ENCODE measurements around the gene NDUFS2. TPM values are rescaled to one million over a fixed set of nuclear protein-coding genes. Genes with fewer than 3 reads are reported as not detected.

Gene NDUFS2
- total and polyA plus RNA-seq, 7 donors = 204 to 336 (median 232) TPM

DNA sequence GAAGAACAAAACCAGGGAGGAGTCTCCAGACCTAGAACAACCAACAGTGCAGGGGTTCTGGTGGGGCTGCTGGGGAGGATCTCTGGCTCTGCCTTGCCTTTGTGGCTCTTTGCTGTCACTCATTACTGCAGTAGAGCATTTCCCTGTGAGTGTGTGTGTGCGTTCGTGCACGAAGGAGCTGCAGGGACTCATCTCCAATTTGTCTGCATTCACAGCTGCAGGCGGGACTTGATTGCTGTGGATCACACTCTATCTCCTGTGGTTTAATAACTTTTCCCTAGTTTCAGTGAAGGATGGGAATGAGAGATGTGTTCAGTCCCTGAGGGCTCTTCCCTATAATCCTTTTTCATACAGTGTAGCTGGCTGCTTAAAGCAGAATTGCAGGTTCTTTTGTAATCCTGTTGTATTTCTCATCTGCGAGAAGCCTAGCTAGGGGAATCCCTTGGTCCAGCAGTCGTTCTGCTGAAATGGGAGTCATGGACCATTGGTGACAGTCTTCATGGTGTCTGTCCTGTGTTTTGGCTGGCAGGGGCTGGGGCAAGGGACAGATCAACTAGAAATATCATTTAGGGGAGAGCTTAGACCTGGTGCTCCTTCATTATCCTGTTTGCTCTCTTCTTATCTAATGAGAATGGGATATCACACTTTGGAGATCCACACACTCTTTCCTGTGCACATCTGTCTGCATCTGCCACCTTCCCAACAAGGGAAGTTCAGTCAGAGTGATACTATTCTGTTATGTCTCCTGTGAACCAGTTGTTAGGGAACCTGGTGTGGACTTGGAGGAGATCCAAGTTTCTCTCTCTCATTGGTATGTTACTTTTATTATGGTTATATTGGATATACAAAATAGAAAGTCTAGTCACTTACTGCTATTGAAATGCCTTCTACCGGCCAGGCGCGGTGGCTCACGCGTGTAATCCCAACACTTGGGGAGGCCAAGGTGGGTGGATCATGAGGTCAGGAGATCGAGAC, 59.4 kb downstream of the NDUFS2 start:
- peaks cover 9% of the 10 kb centered on the region for H3K9me3 ChIP-seq
- intact Hi-C loops (cut with DNase I) = no loop called here
- peaks cover 3 to 37% (median 17%) of the 10 kb centered on the region in 3 donors for H3K27me3 ChIP-seq (ENCODE audit: insufficient read depth in 3 of 3, low read length in 2 of 3)
- ATAC-seq = no peak
- H3K4me3 ChIP-seq = no peak overlapping the region
- H3K36me3 ChIP-seq (ENCODE audit: insufficient read depth in 1 of 2, low read depth in 1 of 2) = no peaks in the 10 kb centered on the region
- H3K27ac ChIP-seq = no peak overlapping the region
- no peak for DNase-seq
- peaks cover 7% of the 10 kb centered on the region for H3K4me1 ChIP-seq
- TF ChIP-seq, protein P1, sequence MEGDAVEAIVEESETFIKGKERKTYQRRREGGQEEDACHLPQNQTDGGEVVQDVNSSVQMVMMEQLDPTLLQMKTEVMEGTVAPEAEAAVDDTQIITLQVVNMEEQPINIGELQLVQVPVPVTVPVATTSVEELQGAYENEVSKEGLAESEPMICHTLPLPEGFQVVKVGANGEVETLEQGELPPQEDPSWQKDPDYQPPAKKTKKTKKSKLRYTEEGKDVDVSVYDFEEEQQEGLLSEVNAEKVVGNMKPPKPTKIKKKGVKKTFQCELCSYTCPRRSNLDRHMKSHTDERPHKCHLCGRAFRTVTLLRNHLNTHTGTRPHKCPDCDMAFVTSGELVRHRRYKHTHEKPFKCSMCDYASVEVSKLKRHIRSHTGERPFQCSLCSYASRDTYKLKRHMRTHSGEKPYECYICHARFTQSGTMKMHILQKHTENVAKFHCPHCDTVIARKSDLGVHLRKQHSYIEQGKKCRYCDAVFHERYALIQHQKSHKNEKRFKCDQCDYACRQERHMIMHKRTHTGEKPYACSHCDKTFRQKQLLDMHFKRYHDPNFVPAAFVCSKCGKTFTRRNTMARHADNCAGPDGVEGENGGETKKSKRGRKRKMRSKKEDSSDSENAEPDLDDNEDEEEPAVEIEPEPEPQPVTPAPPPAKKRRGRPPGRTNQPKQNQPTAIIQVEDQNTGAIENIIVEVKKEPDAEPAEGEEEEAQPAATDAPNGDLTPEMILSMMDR (IDR thresholded peaks at IDR 0.05) = no peak
- whole genome bisulfite sequencing, 3 donors = 61 to 71% (median 64%) methylated on average over 12 of the region's 12 CpGs

Other genes starting within 250 kb of the NDUFS2 start
- not detected for gene ITLN2, start 247.6 kb upstream of the NDUFS2 start, total RNA-seq
- gene ITLN2, start 247.6 kb upstream of the NDUFS2 start, polyA plus RNA-seq = not detected
- 10 to 100 TPM in 1 of 4 donors, 1 to 10 TPM in 3; 5.1 to 13.8 (median 8.6) TPM for gene F11R, start 181.2 kb upstream of the NDUFS2 start, total RNA-seq
- 1 to 10 TPM; 2.9 to 5.2 (median 3.6) TPM for gene F11R, start 181.2 kb upstream of the NDUFS2 start, polyA plus RNA-seq
- gene TSTD1, start 163.4 kb upstream of the NDUFS2 start, total RNA-seq = 10 to 100 TPM in 2 of 4 donors, 1 to 10 TPM in 2; 2.5 to 33.9 (median 8.2) TPM
- gene TSTD1, start 163.4 kb upstream of the NDUFS2 start, polyA plus RNA-seq = 10 to 100 TPM in 2 of 3 donors, 1 to 10 TPM in 1; 9.3 to 20.5 (median 10.4) TPM
- 10 to 100 TPM; 29.8 to 50.6 (median 37.3) TPM for gene USF1, start 156.4 kb upstream of the NDUFS2 start, total RNA-seq
- gene USF1, start 156.4 kb upstream of the NDUFS2 start, polyA plus RNA-seq = 10 to 100 TPM; 40.0 to 68.1 (median 58.8) TPM
- gene ARHGAP30, start 132.5 kb upstream of the NDUFS2 start, total RNA-seq = 1 to 10 TPM; 1.6 to 3.3 (median 1.8) TPM
- under 1 TPM; 0.44 to 0.73 (median 0.47) TPM for gene ARHGAP30, start 132.5 kb upstream of the NDUFS2 start, polyA plus RNA-seq
- gene NECTIN4, start 112.8 kb upstream of the NDUFS2 start, total RNA-seq = not detected
- under 1 TPM in 2 of 3 donors, not detected in 1; 0.01 to 0.03 TPM for gene NECTIN4, start 112.8 kb upstream of the NDUFS2 start, polyA plus RNA-seq
- gene KLHDC9, start 104.0 kb upstream of the NDUFS2 start, total RNA-seq = 1 to 10 TPM; 1.4 to 5.9 (median 3.5) TPM
- 1 to 10 TPM in 2 of 3 donors, under 1 TPM in 1; 0.34 to 2.7 (median 1.8) TPM for gene KLHDC9, start 104.0 kb upstream of the NDUFS2 start, polyA plus RNA-seq
- gene PFDN2, start 84.3 kb upstream of the NDUFS2 start, total RNA-seq = 100 to 1,000 TPM in 3 of 4 donors, 10 to 100 TPM in 1; 60.2 to 144 (median 124) TPM
- gene PFDN2, start 84.3 kb upstream of the NDUFS2 start, polyA plus RNA-seq = 100 to 1,000 TPM; 191 to 759 (median 235) TPM
- gene NIT1, start 84.3 kb upstream of the NDUFS2 start, total RNA-seq = 10 to 100 TPM; 20.1 to 43.8 (median 28.5) TPM
- gene NIT1, start 84.3 kb upstream of the NDUFS2 start, polyA plus RNA-seq = 10 to 100 TPM; 24.0 to 39.9 (median 30.7) TPM
- 10 to 100 TPM; 30.4 to 70.8 (median 51.5) TPM for gene DEDD, start 69.7 kb upstream of the NDUFS2 start, total RNA-seq
- 10 to 100 TPM; 45.8 to 65.4 (median 63.5) TPM for gene DEDD, start 69.7 kb upstream of the NDUFS2 start, polyA plus RNA-seq
- 10 to 100 TPM; 56.6 to 76.2 (median 63.9) TPM for gene UFC1, start 48.4 kb upstream of the NDUFS2 start, total RNA-seq
- 100 to 1,000 TPM in 1 of 3 donors, 10 to 100 TPM in 2; 98.2 to 141 (median 99.6) TPM for gene UFC1, start 48.4 kb upstream of the NDUFS2 start, polyA plus RNA-seq
- 10 to 100 TPM; 13.4 to 26.5 (median 23.2) TPM for gene USP21, start 42.9 kb upstream of the NDUFS2 start, total RNA-seq
- gene USP21, start 42.9 kb upstream of the NDUFS2 start, polyA plus RNA-seq = 10 to 100 TPM; 16.7 to 47.3 (median 22.9) TPM
- 10 to 100 TPM in 1 of 4 donors, 1 to 10 TPM in 3; 4.8 to 12.8 (median 6.9) TPM for gene PPOX, start 35.9 kb upstream of the NDUFS2 start, total RNA-seq
- 10 to 100 TPM in 1 of 3 donors, 1 to 10 TPM in 2; 6.0 to 13.1 (median 7.5) TPM for gene PPOX, start 35.9 kb upstream of the NDUFS2 start, polyA plus RNA-seq
- gene B4GALT3, start 24.9 kb upstream of the NDUFS2 start, total RNA-seq = 10 to 100 TPM; 16.3 to 32.8 (median 28.9) TPM
- 10 to 100 TPM; 29.3 to 48.1 (median 30.9) TPM for gene B4GALT3, start 24.9 kb upstream of the NDUFS2 start, polyA plus RNA-seq
- 1 to 10 TPM; 1.3 to 8.9 (median 5.2) TPM for gene ADAMTS4, start 3.3 kb upstream of the NDUFS2 start, total RNA-seq
- gene ADAMTS4, start 3.3 kb upstream of the NDUFS2 start, polyA plus RNA-seq = 1 to 10 TPM in 1 of 3 donors, under 1 TPM in 2; 0.88 to 1.3 (median 0.92) TPM
- gene FCER1G, start 12.9 kb downstream of the NDUFS2 start, total RNA-seq = 10 to 100 TPM in 2 of 4 donors, 1 to 10 TPM in 2; 3.3 to 11.3 (median 9.7) TPM
- gene FCER1G, start 12.9 kb downstream of the NDUFS2 start, polyA plus RNA-seq = 10 to 100 TPM in 2 of 3 donors, 1 to 10 TPM in 1; 8.3 to 23.5 (median 12.4) TPM
- under 1 TPM in 1 of 4 donors, not detected in 3; 0.86 TPM for gene APOA2, start 21.3 kb downstream of the NDUFS2 start, total RNA-seq
- gene APOA2, start 21.3 kb downstream of the NDUFS2 start, polyA plus RNA-seq = not detected
- 10 to 100 TPM; 10.0 to 39.2 (median 27.5) TPM for gene TOMM40L, start 23.7 kb downstream of the NDUFS2 start, total RNA-seq
- gene TOMM40L, start 23.7 kb downstream of the NDUFS2 start, polyA plus RNA-seq = 10 to 100 TPM; 26.4 to 38.3 (median 32.4) TPM
- not detected for gene NR1I3, start 35.8 kb downstream of the NDUFS2 start, total RNA-seq
- gene NR1I3, start 35.8 kb downstream of the NDUFS2 start, polyA plus RNA-seq = under 1 TPM; 0.17 to 0.42 (median 0.25) TPM
- gene PCP4L1, start 56.4 kb downstream of the NDUFS2 start, total RNA-seq = under 1 TPM in 1 of 4 donors, not detected in 3; 0.45 TPM
- gene PCP4L1, start 56.4 kb downstream of the NDUFS2 start, polyA plus RNA-seq = under 1 TPM; 0.21 to 0.28 (median 0.25) TPM
- 1 to 10 TPM in 2 of 4 donors, under 1 TPM in 2; 0.30 to 2.6 (median 1.2) TPM for gene MPZ, start 107.6 kb downstream of the NDUFS2 start, total RNA-seq
- gene MPZ, start 107.6 kb downstream of the NDUFS2 start, polyA plus RNA-seq = 1 to 10 TPM; 1.0 to 2.4 (median 1.9) TPM
- gene SDHC, start 112.0 kb downstream of the NDUFS2 start, total RNA-seq = 100 to 1,000 TPM; 230 to 354 (median 261) TPM
- 100 to 1,000 TPM; 183 to 362 (median 220) TPM for gene SDHC, start 112.0 kb downstream of the NDUFS2 start, polyA plus RNA-seq
- not detected for gene CFAP126, start 165.5 kb downstream of the NDUFS2 start, total RNA-seq
- under 1 TPM in 1 of 3 donors, not detected in 2; 0.16 TPM for gene CFAP126, start 165.5 kb downstream of the NDUFS2 start, polyA plus RNA-seq

Measured in psoas muscle (tissue), 8 donors.